Heart right ventricle (tissue), 16 donors: ENCODE measurements around the gene PSMD2. TPM values are rescaled to one million over a fixed set of nuclear protein-coding genes. Genes with fewer than 3 reads are reported as not detected.
"Not testable (repeated sequence)": the region's sequence is repeated elsewhere in the genome, so short reads cannot be mapped to it uniquely, and the experiment has no call there.

Source experiments
- ATAC-seq, 8 donors: fragments of 200-7000 bp; cut with Tn5 transposase; one replicate each; pipeline ENCODE4 v1.9.1; 2020; ENCODE audit warnings: mild to moderate bottlenecking in 8 of 8, moderate library complexity in 8 of 8, moderate number of reproducible peaks in 1 of 8
- DNase-seq, 2 donors: peaks; one replicate each; pipeline ENCODE4 v3.0.0-alpha.2; 2020
- H3K27ac ChIP-seq, 10 donors: fragments of 200-600 bp; sonication (generic) in 2 of 10; one replicate each; pipeline versions ENCODE4 v1.5.0 to v1.8.0; 2020 to 2022; ENCODE audit warnings: mild to moderate bottlenecking in 3 of 10
- H3K27me3 ChIP-seq, 7 donors: fragments of 200-600 bp; one replicate each; pipeline ENCODE4 v1.8.0; 2021 to 2022; ENCODE audit warnings: mild to moderate bottlenecking in 2 of 7
- H3K36me3 ChIP-seq, 9 donors: fragments of 200-600 bp; sonication (generic) in 1 of 9; one replicate each; pipeline versions ENCODE4 v1.5.0 to v1.8.0; 2020 to 2022; ENCODE audit warnings: mild to moderate bottlenecking in 2 of 9
- H3K4me1 ChIP-seq, 9 donors: fragments of 200-600 bp; sonication (generic) in 1 of 9; one replicate each; pipeline versions ENCODE4 v1.5.0 to v1.8.0; 2020 to 2022; ENCODE audit warnings: mild to moderate bottlenecking in 4 of 9
- H3K4me3 ChIP-seq, 10 donors: fragments of 200-600 bp; sonication (generic) in 2 of 10; one replicate each; pipeline versions ENCODE4 v1.5.0 to v1.8.0; 2020 to 2022; ENCODE audit warnings: mild to moderate bottlenecking in 7 of 10, moderate library complexity in 2 of 10
- H3K9me3 ChIP-seq, 11 donors: fragments of 200-600 bp in 10 of 11; sonication (generic) in 2 of 11; one replicate each; pipeline versions ENCODE4 v1.5.0 to v1.8.0; 2013 to 2022; ENCODE audit warnings: mild to moderate bottlenecking in 2 of 11, control low read depth in 1 of 11, moderate library complexity in 1 of 11
- CTCF ChIP-seq, 9 donors: fragments of 200-600 bp; sonication (generic) in 2 of 9; IDR thresholded peaks; one replicate each; pipeline versions ENCODE4 v1.5.0 to v1.8.0; 2021 to 2022; ENCODE audit warnings: antibody characterized with exemption in 9 of 9, mild to moderate bottlenecking in 5 of 9, moderate library complexity in 1 of 9
- WGBS, 2 donors: extraction: QIAGEN DNeasy Blood & Tissue Kit; methylation state at CpG; one replicate each; pipeline ENCODE4 v1.1.7; 2013; ENCODE audit warnings: inconsistent platforms in 1 of 2; 5-methylcytosine and 5-hydroxymethylcytosine counted together
- intact Hi-C, 10 donors: fragments of 100-400 bp; cut with DNase I; formaldehyde crosslinking; loops; one replicate each; pipeline versions ENCODE4 v1.11.1 to v1.14.2; 2022
- polyA plus RNA-seq, 2 donors: library from polyadenylated mRNA; stranded (reverse); fragments of 200-250 nt; gene quantifications; one replicate each; pipeline ENCODE4 v1.2.3, GENCODE V29; 2013
- total RNA-seq, 10 donors: library from RNA; stranded (reverse); fragmentation: NEBNext Ultra II Directional in 3 of 10; extraction: Animal tissue kit (Norgen Biotek cat#: 25700) in 3 of 10; gene quantifications; one replicate each; pipeline versions ENCODE4 v1.2.1 to v1.2.4, GENCODE V29; 2021 to 2023
- donor health status: Arrhythmogenic right ventricular cardiomyopathy.
- donor health status: ischemic (EF 13 %, LVEDD 7.1; RV severe dilation, severe dysfunction).
- donor health status: healthy with polysubstance abuse.
- donor health status: DM: no; HTN: yes; CAD: no.
- donor health status: DM: no; HTN: no; CAD: no.
- donor health status: ischemic (EF 25% LVEDD 6.9; RV normal size, moderate dysfunction).
- donor health status: ischemic (EF 25% LVEDD 5.7; RV mildly dilated, moderate dysfunction).
- donor health status: healthy.
- donor health status: DM: yes; HTN: yes; CAD: no.
- donor health status: Ischemic cardiomyopathy.
- donor health status: ischemic (EF 35%, LVEDD 5.7; RV mildly dilated, moderate dysfunction).
- donor health status: nonischemic (EF 11% LVEDD 7.7; RV severe dilation, severe dysfunction).
- donor health status: DM: yes; HTN: yes; CAD: no.
- donor health status: PGD.
- donor health status: ischemic (EF 29% LVEDD 5.4; RV normal size, mild dysfunction).
- donor health status: nonischemic (EF 23%, LVEDD 6.1; RV moderate dilation, normal function).

The PSMD2 gene
- total and polyA plus RNA-seq, 12 donors: 49.0 to 288 (median 231) TPM

DNA sequence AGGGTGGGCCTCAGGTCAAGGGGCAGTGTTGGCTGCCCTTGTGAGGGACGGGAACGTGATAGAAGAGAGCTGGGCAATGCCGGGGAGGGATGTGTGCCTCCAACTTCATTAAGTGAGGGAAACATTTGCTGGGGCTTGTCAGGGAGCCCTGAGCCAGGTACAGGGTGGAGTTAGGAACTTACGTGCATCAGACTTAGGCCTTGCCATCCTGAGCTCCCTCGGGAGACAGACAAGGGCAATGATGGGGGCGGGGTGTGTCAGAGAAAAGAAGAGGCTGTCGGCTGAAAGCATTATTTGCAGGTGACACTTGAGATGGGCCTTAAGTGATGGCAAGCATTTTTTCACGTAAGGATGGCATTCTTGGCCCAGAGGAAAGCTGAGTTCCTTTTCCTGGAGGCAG is 40.0 kb downstream of the PSMD2 start:
- WGBS, 2 donors: 42 to 45% methylated on average over 8 of the region's 8 CpGs
- peaks cover 0 to 49% (median 31%) of the 10 kb centered on the region in 9 donors for H3K36me3 ChIP-seq
- peak overlapping the region in 9 of 10 donors; percentile 5 to 96 (median 82) for H3K4me3 ChIP-seq
- H3K27ac ChIP-seq: peak overlapping the region; percentile 81 to 99 (median 96)
- no peaks in the 10 kb centered on the region for H3K27me3 ChIP-seq
- no peak for DNase-seq
- no peak for ATAC-seq
- H3K9me3 ChIP-seq: no peaks in the 10 kb centered on the region
- H3K4me1 ChIP-seq: peaks cover 18 to 60% (median 41%) of the 10 kb centered on the region in 9 donors
- no peak for TF ChIP-seq CTCF (IDR thresholded peaks at IDR 0.05)
- intact Hi-C loops: loop anchor here in 2 of 10 donors (2.0 to 10.0 kb wide), 2 partner anchors 24 to 154 kb away; partner anchors contain the start of genes ABCF3 (in 1 of the 2) and EIF4G1 (in 1 of the 2)

DNA sequence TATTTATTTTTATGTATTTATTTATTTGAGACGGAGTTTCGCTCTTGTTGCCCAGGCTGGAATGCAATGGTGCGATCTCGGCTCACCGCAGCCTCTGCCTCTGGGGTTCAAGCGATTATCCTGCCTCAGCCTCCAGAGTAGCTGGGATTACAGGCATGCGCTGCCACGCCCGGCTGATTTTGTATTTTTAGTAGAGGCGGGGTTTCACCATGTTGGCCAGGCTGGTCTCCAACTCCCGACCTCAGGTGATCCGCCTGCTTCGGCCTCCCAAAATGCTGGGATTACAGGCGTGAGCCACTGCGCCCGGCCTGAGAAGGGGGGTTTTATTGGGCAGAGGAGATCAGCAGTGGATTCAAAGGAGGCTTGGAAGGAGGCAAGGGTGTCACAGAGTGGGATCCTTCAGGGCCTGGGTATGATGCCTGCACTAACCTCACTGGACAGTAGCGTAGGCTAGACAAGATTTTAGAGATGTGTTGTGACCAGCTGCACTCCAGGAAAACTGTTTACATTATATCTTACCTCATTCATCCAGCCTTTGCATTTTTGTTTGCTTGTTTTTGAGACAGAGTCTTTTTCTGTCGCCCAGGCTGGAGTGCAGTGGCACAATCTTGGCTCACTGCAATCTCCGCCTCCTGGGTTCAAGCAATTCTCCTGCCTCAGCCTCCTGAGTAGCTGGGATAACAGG is 40.6 kb downstream of the PSMD2 start:
- Histone ChIP-seq H3K27ac (peak overlapping the region in 3 of 10 donors; percentile 96 to 97 (median 97)), H3K4me3 (peak overlapping the region in 1 of 10 donors; percentile 86), H3K4me1 (peaks cover 18 to 60% (median 41%) of the 10 kb centered on the region in 9 donors), H3K36me3 (peaks cover 0 to 49% (median 35%) of the 10 kb centered on the region in 9 donors)
- ATAC-seq, H3K27me3 ChIP-seq, H3K9me3 ChIP-seq, DNase-seq: not testable (repeated sequence)
- WGBS, 2 donors: 90 to 94% methylated on average over 19 of the region's 19 CpGs
- intact Hi-C loops: loop anchor here in 2 of 10 donors (2.0 to 10.0 kb wide), 2 partner anchors 25 to 155 kb away; partner anchors contain the start of genes ABCF3 (in 1 of the 2) and EIF4G1 (in 1 of the 2)

GRCh38 chr3:184341925-184342324 is 42.9 kb downstream of the PSMD2 start:
- Histone ChIP-seq H3K27ac (no peak overlapping the region), H3K4me3 (no peak overlapping the region), H3K4me1 (peaks cover 15 to 57% (median 39%) of the 10 kb centered on the region in 9 donors), H3K27me3 (no peaks in the 10 kb centered on the region), H3K9me3 (no peaks in the 10 kb centered on the region), H3K36me3 (peaks cover 0 to 56% (median 34%) of the 10 kb centered on the region in 9 donors)
- DNase-seq (no peak), ATAC-seq (no peak)
- WGBS, 2 donors: 91 to 95% methylated on average over 7 of the region's 7 CpGs
- intact Hi-C loops: no loop called here
- no peak for TF ChIP-seq CTCF (IDR thresholded peaks at IDR 0.05)

DNA sequence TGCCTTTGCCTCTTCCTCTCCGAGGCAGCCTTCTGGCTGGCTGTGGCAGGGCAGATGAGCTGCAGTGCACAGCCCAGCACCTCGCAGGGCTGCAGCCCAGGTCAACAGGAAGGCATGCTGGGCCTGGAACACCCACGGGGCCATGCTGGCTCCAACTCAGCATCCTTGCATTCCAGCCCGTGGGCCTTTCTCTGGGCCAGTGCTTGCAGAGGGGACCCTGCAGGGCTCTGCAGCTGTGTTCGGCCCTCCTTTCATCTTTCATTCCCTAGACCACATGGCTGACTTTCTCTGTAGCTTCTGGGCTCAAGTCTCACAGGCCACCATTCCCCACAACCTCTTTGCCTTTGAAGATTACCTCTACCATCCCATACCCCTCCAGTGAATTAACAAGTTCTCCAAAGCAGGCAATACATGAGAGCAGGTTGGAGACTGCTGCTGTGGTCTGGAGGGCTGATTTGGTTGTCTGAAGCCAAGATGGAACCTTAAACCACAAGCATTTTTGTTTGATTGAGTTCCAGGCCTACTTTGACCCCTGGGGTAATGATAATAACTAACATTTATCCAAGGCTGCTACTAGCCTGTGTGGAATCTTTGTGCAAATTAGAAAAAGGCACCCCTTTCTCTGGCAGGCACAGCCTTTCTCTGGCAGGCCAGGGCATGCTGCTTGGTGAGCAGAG is 44.3 kb downstream of the PSMD2 start:
- Histone ChIP-seq H3K4me3 (no peak overlapping the region), H3K36me3 (peaks cover 0 to 58% (median 34%) of the 10 kb centered on the region in 9 donors), H3K4me1 (peaks cover 6 to 42% (median 24%) of the 10 kb centered on the region in 9 donors), H3K27ac (no peak overlapping the region), H3K27me3 (no peaks in the 10 kb centered on the region), H3K9me3 (no peaks in the 10 kb centered on the region)
- no peak for ATAC-seq
- no peak for DNase-seq
- TF ChIP-seq CTCF (IDR thresholded peaks at IDR 0.05): no peak
- intact Hi-C loops: no loop called here
- 61 to 64% methylated on average over 5 of the region's 5 CpGs for WGBS, 2 donors
